ENCODE data around the gene GSC2. TPM values are rescaled to one million over a fixed set of nuclear protein-coding genes. Genes with fewer than 3 reads are reported as not detected.

The GSC2 gene
- total and polyA plus RNA-seq, 9 of the 15 experiments (the other 6 are each of a cell fraction or from before 2014, with no cell fraction given) = not detected

DNA sequence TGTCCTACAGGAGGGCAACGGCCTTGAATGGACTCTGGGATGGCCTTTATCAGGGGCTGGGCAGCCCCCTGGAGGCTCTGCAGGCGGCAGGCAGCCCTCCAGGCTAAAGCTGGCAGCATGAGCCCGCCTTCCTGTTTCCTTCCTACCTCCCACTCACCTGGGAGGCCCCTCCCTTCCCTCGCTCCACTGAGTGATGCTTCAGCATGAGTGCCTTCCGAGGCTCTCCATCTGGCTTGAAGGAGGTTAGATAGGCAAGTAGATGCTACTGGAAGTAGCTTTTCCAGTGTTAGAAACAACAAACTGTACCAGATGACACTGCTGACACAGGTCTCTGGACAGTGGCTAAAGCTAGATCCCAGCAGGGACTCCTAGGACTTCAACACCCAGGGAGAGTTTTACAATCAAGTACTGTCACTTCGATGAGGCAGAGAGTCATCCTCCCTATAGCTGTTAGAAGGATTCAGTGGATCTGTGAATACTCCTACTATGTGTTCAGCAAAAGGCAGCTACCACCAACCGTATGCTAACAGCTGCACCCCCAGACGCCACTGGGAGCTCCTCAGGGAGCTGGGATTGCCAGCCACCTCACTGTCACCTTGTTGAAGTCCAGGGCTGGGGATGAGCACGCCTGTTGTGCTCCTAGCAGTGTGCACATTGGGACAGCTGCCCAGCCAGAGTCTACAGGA is 32.5 kb upstream of the GSC2 start (continued):
- TF ChIP-seq, protein P1, sequence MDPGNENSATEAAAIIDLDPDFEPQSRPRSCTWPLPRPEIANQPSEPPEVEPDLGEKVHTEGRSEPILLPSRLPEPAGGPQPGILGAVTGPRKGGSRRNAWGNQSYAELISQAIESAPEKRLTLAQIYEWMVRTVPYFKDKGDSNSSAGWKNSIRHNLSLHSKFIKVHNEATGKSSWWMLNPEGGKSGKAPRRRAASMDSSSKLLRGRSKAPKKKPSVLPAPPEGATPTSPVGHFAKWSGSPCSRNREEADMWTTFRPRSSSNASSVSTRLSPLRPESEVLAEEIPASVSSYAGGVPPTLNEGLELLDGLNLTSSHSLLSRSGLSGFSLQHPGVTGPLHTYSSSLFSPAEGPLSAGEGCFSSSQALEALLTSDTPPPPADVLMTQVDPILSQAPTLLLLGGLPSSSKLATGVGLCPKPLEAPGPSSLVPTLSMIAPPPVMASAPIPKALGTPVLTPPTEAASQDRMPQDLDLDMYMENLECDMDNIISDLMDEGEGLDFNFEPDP (CRISPR knock-in tag; IDR thresholded peaks at IDR 0.05) = no peak

DNA sequence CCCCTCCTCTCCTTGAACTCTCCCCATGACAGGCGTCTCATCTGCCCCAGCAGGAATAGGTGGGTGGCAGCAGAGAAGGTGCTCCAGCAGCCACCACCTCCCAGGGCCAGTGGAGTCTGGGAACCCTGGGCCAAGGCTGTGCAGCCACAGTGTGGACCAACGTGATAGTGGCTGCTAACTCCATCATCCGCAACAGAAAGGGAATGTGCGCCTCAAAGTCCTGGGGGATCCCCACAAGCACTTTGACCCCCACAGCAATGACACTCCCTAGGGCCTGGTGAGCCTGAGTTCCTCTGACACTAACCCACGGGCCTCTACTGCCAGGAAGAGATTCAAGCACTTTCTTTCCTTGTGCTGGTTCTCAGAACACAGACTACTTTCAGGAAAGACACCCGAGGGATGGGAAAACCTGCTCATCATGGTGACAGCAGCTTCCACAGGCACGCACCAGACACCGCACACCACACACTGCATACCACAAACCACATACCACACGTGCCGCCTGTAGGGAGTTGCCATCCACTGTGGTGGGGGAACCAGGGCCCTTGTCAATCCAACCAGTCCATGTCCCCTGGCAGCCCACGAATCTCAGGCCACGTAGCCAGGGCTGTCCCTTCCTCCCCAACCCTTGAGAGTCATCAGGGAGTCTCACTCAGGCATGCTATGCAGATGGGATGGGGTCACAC is 31.8 kb upstream of the GSC2 start:
- FAIRE-seq = no peak
- no peak overlapping the region for H3K27ac ChIP-seq (ENCODE audit: extremely low read depth, low read depth, low read length)
- H3K9ac ChIP-seq (ENCODE audit: insufficient read depth in 1 of 2, low read depth in 2 of 2, low read length in 2 of 2) = peak overlapping the region in 1 of 2 experiments; percentile 96; a peak in 2 of 4 replicates
- H2AFZ ChIP-seq (ENCODE audit: low read depth, low read length) = no peak overlapping the region
- H3K4me2 ChIP-seq (ENCODE audit: insufficient read depth, low read length) = no peak overlapping the region
- ChIA-PET POLR2A (interaction anchor here (0.6 to 11.1 kb wide), 7 partner anchors 13 to 446 kb away, joined by 3 to 191 read pairs (median 5); no protein-coding TSS in a partner anchor), CTCF (ENCODE audit: low intra/inter-chr PET ratio) (no interaction called here)
- 24% methylated on average over 12 of the region's 12 CpGs for WGBS (ENCODE audit: insufficient coverage, low coverage, missing lambda C conversion rate)
- H3K9me1 ChIP-seq (ENCODE audit: control insufficient read depth, insufficient read depth, low read length) = no peaks in the 10 kb centered on the region
- H3K4me1 ChIP-seq (replicated peaks in 1 of 2; ENCODE audit: control insufficient read depth in 2 of 2, insufficient read depth in 2 of 2, low read length in 2 of 2) = peaks cover 13 to 76% of the 10 kb centered on the region in 2 experiments
- TF ChIP-seq SAP30 (IDR thresholded peaks at IDR 0.05; ENCODE audit: borderline replicate concordance, insufficient read depth, low read depth, low read length, poor library complexity, severe bottlenecking) (peak; percentile 40), POLR2G (IDR thresholded peaks at IDR 0.05; ENCODE audit: low read depth, low read length) (peak; percentile 38), WHSC1 (IDR thresholded peaks at IDR 0.05; ENCODE audit: low read length) (peak; percentile 12), SETDB1 (IDR thresholded peaks at IDR 0.05; ENCODE audit: low read length) (peak; percentile 96), CBX3 (IDR thresholded peaks at IDR 0.05; ENCODE audit: borderline replicate concordance in 1 of 2, low read length in 2 of 2) (0 out of 3 replicates have a peak, but pooled peaks of 1 of the 2 experiments have one; percentile 18), BHLHE40 (IDR thresholded peaks at IDR 0.05; ENCODE audit: low read length) (peak; percentile 79), CBX5 (IDR thresholded peaks at IDR 0.05; ENCODE audit: borderline replicate concordance, low read depth) (no peak), ZNF707 (CRISPR knock-in tag; conservative IDR thresholded peaks at IDR 0.05) (0 out of 2 replicates have a peak, but pooled peaks have one; percentile 25), TCF7L2 (IDR thresholded peaks at IDR 0.05; ENCODE audit: low read depth, low read length) (0 out of 2 replicates have a peak, but pooled peaks have one; percentile 7)
- TF ChIP-seq, protein P2, sequence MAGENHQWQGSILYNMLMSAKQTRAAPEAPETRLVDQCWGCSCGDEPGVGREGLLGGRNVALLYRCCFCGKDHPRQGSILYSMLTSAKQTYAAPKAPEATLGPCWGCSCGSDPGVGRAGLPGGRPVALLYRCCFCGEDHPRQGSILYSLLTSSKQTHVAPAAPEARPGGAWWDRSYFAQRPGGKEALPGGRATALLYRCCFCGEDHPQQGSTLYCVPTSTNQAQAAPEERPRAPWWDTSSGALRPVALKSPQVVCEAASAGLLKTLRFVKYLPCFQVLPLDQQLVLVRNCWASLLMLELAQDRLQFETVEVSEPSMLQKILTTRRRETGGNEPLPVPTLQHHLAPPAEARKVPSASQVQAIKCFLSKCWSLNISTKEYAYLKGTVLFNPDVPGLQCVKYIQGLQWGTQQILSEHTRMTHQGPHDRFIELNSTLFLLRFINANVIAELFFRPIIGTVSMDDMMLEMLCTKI (IDR thresholded peaks at IDR 0.05; ENCODE audit: partially characterized antibody) = no peak
- TF ChIP-seq, protein P3, sequence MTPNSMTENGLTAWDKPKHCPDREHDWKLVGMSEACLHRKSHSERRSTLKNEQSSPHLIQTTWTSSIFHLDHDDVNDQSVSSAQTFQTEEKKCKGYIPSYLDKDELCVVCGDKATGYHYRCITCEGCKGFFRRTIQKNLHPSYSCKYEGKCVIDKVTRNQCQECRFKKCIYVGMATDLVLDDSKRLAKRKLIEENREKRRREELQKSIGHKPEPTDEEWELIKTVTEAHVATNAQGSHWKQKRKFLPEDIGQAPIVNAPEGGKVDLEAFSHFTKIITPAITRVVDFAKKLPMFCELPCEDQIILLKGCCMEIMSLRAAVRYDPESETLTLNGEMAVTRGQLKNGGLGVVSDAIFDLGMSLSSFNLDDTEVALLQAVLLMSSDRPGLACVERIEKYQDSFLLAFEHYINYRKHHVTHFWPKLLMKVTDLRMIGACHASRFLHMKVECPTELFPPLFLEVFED (CRISPR knock-in tag; conservative IDR thresholded peaks at IDR 0.05) = 0 out of 2 replicates have a peak, but pooled peaks have one; percentile 32
- TF ChIP-seq, protein P4, sequence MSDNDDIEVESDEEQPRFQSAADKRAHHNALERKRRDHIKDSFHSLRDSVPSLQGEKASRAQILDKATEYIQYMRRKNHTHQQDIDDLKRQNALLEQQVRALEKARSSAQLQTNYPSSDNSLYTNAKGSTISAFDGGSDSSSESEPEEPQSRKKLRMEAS (CRISPR knock-in tag; IDR thresholded peaks at IDR 0.05) = no peak
- H3K27me3 ChIP-seq (ENCODE audit: control insufficient read depth in 2 of 2, insufficient read depth in 2 of 2, low read length in 2 of 2) = peaks cover 17 to 42% of the 10 kb centered on the region in 2 experiments; a peak in 4 of 5 replicates
- intact Hi-C loops (cut with micrococcal nuclease) (no loop called here), in situ Hi-C loops (cut with MboI) (no loop called here)
- no peak for DNase-seq (ENCODE audit: extremely low read depth in 1 of 4, low spot score in 3 of 4)
- H3K4me3 ChIP-seq = no peak overlapping the region
- H3K9me3 ChIP-seq (replicated peaks; ENCODE audit: control insufficient read depth, insufficient read depth, low read depth, low read length) = no peaks in the 10 kb centered on the region
- ATAC-seq = no peak
- peaks cover 15% of the 10 kb centered on the region for H3K79me2 ChIP-seq (ENCODE audit: control insufficient read depth, insufficient read depth, low read length)
- peaks cover 6% of the 10 kb centered on the region; the same call in 1 of the 3 replicates for H3K36me3 ChIP-seq (ENCODE audit: control insufficient read depth, insufficient read depth, low read length)
- no TSS peak for BruUV-seq (replicated peaks)
- H4K20me1 ChIP-seq (replicated peaks; ENCODE audit: control insufficient read depth, insufficient read depth, low read length) = no peaks in the 10 kb centered on the region; the same call in 1 of the 2 replicates

Data from K562 (cell line).